GM12878 (cell line): ENCODE results near the gene DNAH1.

Experiments
- BCL11A ChIP-seq: IDR thresholded peaks from 2 replicates; pipeline ENCODE4 v1.6.1; 2011; ENCODE audit warnings: low read depth, low read length
- BRCA1 ChIP-seq: IDR thresholded peaks from 2 replicates; pipeline ENCODE4 v1.6.1; 2011; ENCODE audit warnings: low read depth, low read length, improper control_type of control experiment
- POLR2AphosphoS5 ChIP-seq: IDR thresholded peaks from 2 replicates; pipeline ENCODE4 v1.6.1; 2011; ENCODE audit warnings: mild to moderate bottlenecking, low read length, inconsistent platforms
- SMAD5 ChIP-seq: IDR thresholded peaks from 2 replicates; pipeline ENCODE4 v1.6.1; 2016; ENCODE audit warnings: antibody characterized with exemption, low read depth
- ZNF274 ChIP-seq: IDR thresholded peaks from one replicate; pipeline ENCODE4 v1.8.0; 2011; ENCODE audit not compliant: insufficient read length, insufficient read depth
- TF ChIP-seq, protein P1 (sequence below): fragments of 450-650 bp; conservative IDR thresholded peaks from 2 replicates; pipeline ENCODE4 v1.6.1; 2017; ENCODE audit warnings: mild to moderate bottlenecking, moderate library complexity

DNA sequence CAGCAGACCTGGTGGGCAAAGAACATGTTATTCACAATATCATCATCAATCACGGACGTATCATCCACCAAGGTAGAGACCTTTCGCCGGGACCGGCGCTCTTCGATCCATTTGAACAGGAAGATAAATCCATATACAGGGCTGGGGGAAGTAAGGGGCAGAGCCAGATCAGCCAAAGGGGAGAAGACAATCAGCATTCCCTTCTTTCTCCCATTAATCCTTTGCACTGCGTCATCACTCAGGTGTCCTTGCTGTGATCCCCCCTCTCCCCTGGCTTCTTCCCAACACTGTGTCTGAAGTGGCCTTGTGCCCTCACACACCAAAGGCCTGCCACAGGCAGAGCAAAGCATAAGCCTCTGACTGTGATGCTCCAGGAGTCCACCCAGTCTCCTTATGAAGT lies 92.3 kb downstream of the DNAH1 start:
- TF ChIP-seq BRCA1 (no peak), POLR2AphosphoS5 (no peak), BCL11A (no peak), ZNF274 (no peak), SMAD5 (no peak)
- TF ChIP-seq, protein P1, sequence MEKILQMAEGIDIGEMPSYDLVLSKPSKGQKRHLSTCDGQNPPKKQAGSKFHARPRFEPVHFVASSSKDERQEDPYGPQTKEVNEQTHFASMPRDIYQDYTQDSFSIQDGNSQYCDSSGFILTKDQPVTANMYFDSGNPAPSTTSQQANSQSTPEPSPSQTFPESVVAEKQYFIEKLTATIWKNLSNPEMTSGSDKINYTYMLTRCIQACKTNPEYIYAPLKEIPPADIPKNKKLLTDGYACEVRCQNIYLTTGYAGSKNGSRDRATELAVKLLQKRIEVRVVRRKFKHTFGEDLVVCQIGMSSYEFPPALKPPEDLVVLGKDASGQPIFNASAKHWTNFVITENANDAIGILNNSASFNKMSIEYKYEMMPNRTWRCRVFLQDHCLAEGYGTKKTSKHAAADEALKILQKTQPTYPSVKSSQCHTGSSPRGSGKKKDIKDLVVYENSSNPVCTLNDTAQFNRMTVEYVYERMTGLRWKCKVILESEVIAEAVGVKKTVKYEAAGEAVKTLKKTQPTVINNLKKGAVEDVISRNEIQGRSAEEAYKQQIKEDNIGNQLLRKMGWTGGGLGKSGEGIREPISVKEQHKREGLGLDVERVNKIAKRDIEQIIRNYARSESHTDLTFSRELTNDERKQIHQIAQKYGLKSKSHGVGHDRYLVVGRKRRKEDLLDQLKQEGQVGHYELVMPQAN, result no peak
